Activated CD8-positive, alpha-beta memory T cell treated with anti-CD3 and anti-CD28 coated beads for 36 hours (primary cell): Measurements from ENCODE around the gene TIMP2. TPM values are rescaled to one million over a fixed set of nuclear protein-coding genes. Genes with fewer than 3 reads are reported as not detected.
"Not testable (repeated sequence)": the region's sequence is repeated elsewhere in the genome, so short reads cannot be mapped to it uniquely, and the experiment has no call there.

Source experiments
- CTCF ChIA-PET: fragments of 350-600 bp; sonication (Branson Sonifier 250); formaldehyde crosslinking; loops from one replicate; lab custom pipeline; 2021; ENCODE audit warnings: antibody characterized with exemption; lab: Charles Lee
- POLR2A ChIA-PET: fragments of 350-600 bp; sonication (Branson Sonifier 250); formaldehyde crosslinking; loops from one replicate; lab custom pipeline; 2021; ENCODE audit warnings: antibody characterized with exemption; lab: Charles Lee
- total RNA-seq, 2 experiments: library from RNA; stranded (reverse); gene quantifications; one replicate each; pipeline ENCODE4 v1.2.3, GENCODE V29; 2021

The TIMP2 gene
- total RNA-seq, 2 experiments from 2014 or later, result 0.42 to 0.55 TPM

DNA sequence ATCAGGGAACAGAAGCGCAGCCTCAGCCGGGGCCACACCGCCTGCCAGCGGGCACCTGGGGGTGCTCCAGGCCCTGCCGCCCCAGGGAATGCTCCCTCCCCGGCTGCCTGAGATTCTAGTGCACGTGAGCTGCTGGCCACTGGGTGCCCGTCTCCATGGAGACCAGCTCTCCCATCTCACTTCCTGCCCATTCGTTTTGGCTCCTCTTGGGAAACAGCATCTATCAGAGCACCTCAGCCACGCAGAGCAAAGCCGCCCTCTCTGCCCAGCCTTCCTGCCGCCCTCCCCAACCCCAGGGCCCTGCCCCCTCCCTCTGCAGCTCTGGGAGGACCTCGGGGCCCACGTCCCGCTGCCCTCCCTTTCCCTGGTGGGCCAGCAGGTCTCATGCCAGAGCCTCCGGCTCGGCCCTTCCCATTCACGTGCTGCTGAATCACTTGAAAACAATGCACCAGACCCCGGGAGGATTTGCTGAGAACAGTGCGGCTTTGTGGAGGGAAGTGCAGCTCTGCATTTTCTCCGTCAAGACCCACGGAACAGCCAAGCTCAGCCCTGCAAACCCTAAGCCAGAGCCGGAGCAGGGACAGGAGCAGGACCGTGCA, 41.6 kb downstream of the TIMP2 start:
- POLR2A ChIA-PET, result interaction anchor here (0.5 kb wide), 1 partner anchor 249 kb away, joined by 7 read pairs; no protein-coding TSS in a partner anchor
- CTCF ChIA-PET, result no interaction called here

- ChIA-PET POLR2A (interaction anchor here (0.5 kb wide), 1 partner anchor 248 kb away, joined by 7 read pairs; no protein-coding TSS in a partner anchor), CTCF (no interaction called here)
These were observed 42.1 kb downstream of the TIMP2 start for GRCh38 chr17:78883089-78883532.

DNA sequence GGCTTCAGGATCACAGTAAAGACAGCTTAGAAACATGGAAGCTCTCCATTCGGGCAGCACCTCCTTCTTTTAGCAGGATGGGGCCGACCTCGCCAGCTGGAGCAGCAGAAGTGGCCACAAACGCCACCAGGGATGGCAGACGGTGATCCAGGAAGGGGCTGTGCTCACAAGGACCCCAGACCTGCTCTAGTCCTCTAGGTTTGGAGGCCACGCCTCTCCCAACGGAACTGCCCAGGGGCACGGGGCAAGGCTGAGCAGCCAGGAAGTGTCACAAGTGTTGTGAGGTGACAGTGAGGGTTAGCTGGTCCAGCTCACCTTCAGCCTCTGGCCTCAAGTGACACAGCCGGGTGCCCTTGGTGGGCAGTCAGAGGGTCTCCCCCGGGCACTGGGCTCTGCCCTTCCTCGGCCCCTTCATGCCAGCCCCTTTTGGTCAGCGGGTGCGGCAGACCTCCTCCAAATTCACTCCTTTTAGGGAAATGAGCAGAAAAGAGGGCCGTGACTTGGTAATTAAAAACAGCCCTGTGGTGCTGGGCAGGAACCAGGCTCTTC, 42.6 kb downstream of the TIMP2 start:
- POLR2A ChIA-PET, result interaction anchor here (0.5 kb wide), 1 partner anchor 248 kb away, joined by 7 read pairs; no protein-coding TSS in a partner anchor
- CTCF ChIA-PET, result no interaction called here

DNA sequence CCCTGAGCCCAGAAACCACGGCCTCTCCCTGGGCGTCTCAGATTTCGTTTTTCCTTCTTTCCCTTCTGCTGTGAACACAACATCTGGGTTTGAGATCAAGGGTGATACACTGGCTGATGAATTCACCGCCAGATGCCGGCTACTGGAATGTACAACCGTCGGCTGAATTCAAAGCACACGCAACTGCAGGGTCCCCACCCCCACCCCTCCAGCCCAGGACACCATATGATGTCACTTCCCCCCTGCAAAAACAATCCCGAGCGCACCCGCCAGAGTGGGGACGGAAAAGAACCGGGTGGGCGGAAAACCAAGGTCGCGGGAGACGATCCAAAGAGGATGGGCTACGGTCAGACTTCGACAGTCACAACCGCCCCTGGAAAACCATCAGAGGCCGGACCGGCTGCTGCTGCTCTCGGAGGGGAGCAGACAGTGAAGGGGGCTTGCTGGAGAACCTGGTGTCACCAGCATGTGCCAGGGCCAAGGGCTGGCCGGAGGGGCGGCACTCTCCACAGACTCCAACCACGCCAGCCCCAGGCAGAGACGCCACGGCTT, 45.5 kb downstream of the TIMP2 start:
- ChIA-PET CTCF (interaction anchor here (1.3 kb wide), 1 partner anchor 13 kb away, joined by 3 read pairs; no protein-coding TSS in a partner anchor), POLR2A (no interaction called here)

- ChIA-PET POLR2A (no interaction called here), CTCF (interaction anchor here (1.3 kb wide), 1 partner anchor 13 kb away, joined by 3 read pairs; no protein-coding TSS in a partner anchor)
These were observed 46.2 kb downstream of the TIMP2 start for GRCh38 chr17:78878871-78879527.

DNA sequence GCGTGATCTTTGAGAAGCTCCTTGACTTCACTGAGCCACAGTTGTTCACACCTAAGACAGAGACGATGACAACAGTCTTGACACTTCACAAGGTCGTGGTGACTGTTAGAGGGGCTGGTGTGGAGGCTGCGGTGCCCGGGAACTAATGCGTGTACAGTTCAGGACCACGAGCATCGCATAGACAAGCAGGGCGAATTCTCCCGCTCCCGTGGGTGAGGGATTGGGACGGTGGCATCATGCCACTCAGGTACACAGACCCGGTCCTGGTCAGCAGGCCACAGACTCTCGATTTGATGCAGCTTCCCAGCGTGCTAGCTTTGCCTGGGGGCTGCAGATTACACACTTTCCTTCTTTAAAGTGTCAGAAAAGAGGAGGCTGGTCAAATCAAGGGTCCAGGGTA, 46.9 kb downstream of the TIMP2 start:
- POLR2A ChIA-PET, result no interaction called here
- CTCF ChIA-PET, result interaction anchor here (1.3 kb wide), 1 partner anchor 12 kb away, joined by 3 read pairs; no protein-coding TSS in a partner anchor

DNA sequence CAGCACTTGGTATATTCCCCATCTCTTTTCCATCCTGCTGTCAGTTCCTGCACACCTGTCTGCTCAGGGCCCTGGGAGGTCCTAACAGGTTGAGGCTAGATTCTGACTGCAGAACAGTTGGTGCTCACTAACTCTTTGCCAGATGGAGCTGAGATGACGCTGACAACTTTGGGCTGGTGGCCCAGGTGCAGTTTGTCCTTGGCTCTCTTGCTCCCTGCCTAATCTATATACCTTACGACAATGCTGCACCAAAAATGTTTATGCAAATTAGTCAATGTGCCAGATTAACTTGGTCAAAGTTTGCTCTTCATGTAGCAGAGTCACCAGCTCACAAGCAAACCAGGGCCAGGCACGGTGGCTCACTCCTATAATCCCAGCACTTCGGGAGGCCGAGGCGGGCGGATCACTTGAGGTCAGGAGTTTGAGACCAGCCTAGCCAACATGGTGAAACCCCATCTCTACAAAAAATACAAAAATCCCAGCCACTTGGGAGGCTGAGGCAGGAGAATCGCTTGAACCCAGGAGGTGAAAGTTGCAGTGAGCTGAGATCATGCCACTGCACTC, 48.2 kb downstream of the TIMP2 start:
- POLR2A ChIA-PET, CTCF ChIA-PET: not testable (repeated sequence)

- CTCF ChIA-PET, result no interaction called here
- POLR2A ChIA-PET, result no interaction called here
These were observed 49.0 kb downstream of the TIMP2 start for GRCh38 chr17:78876094-78876597.

GRCh38 chr17:78875363-78876093, 49.7 kb downstream of the TIMP2 start:
- CTCF ChIA-PET, result no interaction called here

GRCh38 chr17:78873519-78874340, 51.5 kb downstream of the TIMP2 start:
- CTCF ChIA-PET, result no interaction called here
- POLR2A ChIA-PET, result no interaction called here

More at GRCh38 chr17:78875363-78876093, 49.7 kb downstream of the TIMP2 start:
- POLR2A ChIA-PET, result no interaction called here

- POLR2A ChIA-PET, result no interaction called here
These were observed 52.7 kb downstream of the TIMP2 start for GRCh38 chr17:78872486-78872885.

GRCh38 chr17:78870621-78871020, 54.6 kb downstream of the TIMP2 start:
- ChIA-PET CTCF (no interaction called here), POLR2A (no interaction called here)

More at GRCh38 chr17:78872486-78872885, 52.7 kb downstream of the TIMP2 start:
- CTCF ChIA-PET, result no interaction called here

- POLR2A ChIA-PET, result no interaction called here
- CTCF ChIA-PET, result interaction anchor here (0.9 kb wide), 1 partner anchor 103 kb away, joined by 3 read pairs; no protein-coding TSS in a partner anchor
These were observed 56.8 kb downstream of the TIMP2 start for GRCh38 chr17:78868391-78868790.

- POLR2A ChIA-PET, result not testable (repeated sequence)
- CTCF ChIA-PET, result interaction anchor here (1.0 to 3.2 kb wide), 5 partner anchors 94 to 270 kb away, joined by 3 to 28 read pairs (median 3); no protein-coding TSS in a partner anchor
These were observed 58.1 kb downstream of the TIMP2 start for GRCh38 chr17:78867046-78867445.

- CTCF ChIA-PET, result interaction anchor here (0.6 to 3.2 kb wide), 21 partner anchors 11 to 285 kb away, joined by 3 to 28 read pairs (median 4); partner anchors contain the start of genes LGALS3BP and TIMP2
- POLR2A ChIA-PET, result interaction anchor here (0.6 kb wide), 1 partner anchor 68 kb away, joined by 3 read pairs; no protein-coding TSS in a partner anchor
These were observed 59.4 kb downstream of the TIMP2 start for GRCh38 chr17:78865682-78866390.

- CTCF ChIA-PET, result interaction anchor here (0.6 to 1.9 kb wide), 3 partner anchors 107 to 575 kb away, joined by 3 to 6 read pairs (median 3); no protein-coding TSS in a partner anchor
- POLR2A ChIA-PET, result no interaction called here
These were observed 61.1 kb downstream of the TIMP2 start for GRCh38 chr17:78864117-78864516.
